ENCODE results near the gene OLFML1.

The OLFML1 gene

GRCh38 chr11:7520011-7520942 is 35.0 kb downstream of the OLFML1 start:
- Histone ChIP-seq H3K27me3 (ENCODE audit: control insufficient read depth in 1 of 2, insufficient read depth in 1 of 2, low read length in 2 of 2) (peaks cover 0 to 19% of the 10 kb centered on the region in 2 experiments), H3K36me3 (ENCODE audit: control insufficient read depth in 1 of 2, insufficient read depth in 2 of 2, low read depth in 1 of 2, low read length in 2 of 2) (no peaks in the 10 kb centered on the region), H2BK12ac (ENCODE audit: low read length in 2 of 2) (no peak overlapping the region), H3K18ac (ENCODE audit: low read depth in 1 of 2, low read length in 2 of 2) (peak overlapping the region in 1 of 2 experiments; percentile 4), H2AK5ac (ENCODE audit: low read length, severe bottlenecking) (no peak overlapping the region), H4K91ac (ENCODE audit: low read length) (no peak overlapping the region), H3K9me3 (ENCODE audit: control insufficient read depth, low read length) (no peaks in the 10 kb centered on the region), H4K8ac (ENCODE audit: low read length) (no peak overlapping the region), H3K4me1 (ENCODE audit: control insufficient read depth, insufficient read depth, low read depth, low read length) (no peaks in the 10 kb centered on the region), H3K79me1 (replicated peaks; ENCODE audit: low read length, poor library complexity, severe bottlenecking) (no peaks in the 10 kb centered on the region), H2BK5ac (ENCODE audit: low read depth, low read length, poor library complexity, severe bottlenecking) (no peak overlapping the region), H3K4me3 (ENCODE audit: insufficient read depth in 1 of 2, low read depth in 1 of 2, low read length in 2 of 2) (peak overlapping the region in 1 of 2 experiments; percentile 39), H3K23ac (ENCODE audit: low read length in 2 of 2) (no peak overlapping the region), H2BK15ac (ENCODE audit: low read depth, poor library complexity, severe bottlenecking) (no peak overlapping the region), H3K14ac (ENCODE audit: low read length in 2 of 2) (no peak overlapping the region), H2BK120ac (ENCODE audit: low read depth, low read length) (no peak overlapping the region), H3K27ac (ENCODE audit: low read length, poor library complexity, severe bottlenecking) (no peak overlapping the region), H3K4ac (ENCODE audit: low read depth in 1 of 2, low read length in 2 of 2) (no peak overlapping the region), H2AFZ (ENCODE audit: low read depth, low read length) (no peak overlapping the region), H3K9ac (ENCODE audit: low read length) (peak overlapping the region; percentile 65), H3K4me2 (ENCODE audit: low read length, poor library complexity, severe bottlenecking) (no peak overlapping the region)
- DNase-seq, result peak; percentile 4
- 69% methylated on average over 14 of the region's 18 CpGs for WGBS

- Histone ChIP-seq H3K4me3 (ENCODE audit: insufficient read depth in 1 of 2, low read depth in 1 of 2, low read length in 2 of 2) (peak overlapping the region in 1 of 2 experiments; percentile 39), H3K4me1 (ENCODE audit: control insufficient read depth, insufficient read depth, low read depth, low read length) (no peaks in the 10 kb centered on the region), H2BK120ac (ENCODE audit: low read depth, low read length) (no peak overlapping the region), H3K9me3 (ENCODE audit: control insufficient read depth, low read length) (no peaks in the 10 kb centered on the region), H2AFZ (ENCODE audit: low read depth, low read length) (no peak overlapping the region), H2BK5ac (ENCODE audit: low read depth, low read length, poor library complexity, severe bottlenecking) (no peak overlapping the region), H3K4ac (ENCODE audit: low read depth in 1 of 2, low read length in 2 of 2) (no peak overlapping the region), H3K79me1 (replicated peaks; ENCODE audit: low read length, poor library complexity, severe bottlenecking) (no peaks in the 10 kb centered on the region), H2AK5ac (ENCODE audit: low read length, severe bottlenecking) (no peak overlapping the region), H3K23ac (ENCODE audit: low read length in 2 of 2) (no peak overlapping the region), H3K9ac (ENCODE audit: low read length) (peak overlapping the region; percentile 65), H3K27ac (ENCODE audit: low read length, poor library complexity, severe bottlenecking) (no peak overlapping the region), H4K8ac (ENCODE audit: low read length) (no peak overlapping the region), H2BK12ac (ENCODE audit: low read length in 2 of 2) (no peak overlapping the region), H3K4me2 (ENCODE audit: low read length, poor library complexity, severe bottlenecking) (no peak overlapping the region), H2BK15ac (ENCODE audit: low read depth, poor library complexity, severe bottlenecking) (no peak overlapping the region), H3K14ac (ENCODE audit: low read length in 2 of 2) (no peak overlapping the region), H4K91ac (ENCODE audit: low read length) (no peak overlapping the region), H3K27me3 (ENCODE audit: control insufficient read depth in 1 of 2, insufficient read depth in 1 of 2, low read length in 2 of 2) (peaks cover 0 to 12% of the 10 kb centered on the region in 2 experiments), H3K36me3 (ENCODE audit: control insufficient read depth in 1 of 2, insufficient read depth in 2 of 2, low read depth in 1 of 2, low read length in 2 of 2) (no peaks in the 10 kb centered on the region), H3K18ac (ENCODE audit: low read depth in 1 of 2, low read length in 2 of 2) (no peak overlapping the region)
- WGBS, result 0% methylated on average over 1 of the region's 2 CpGs
- peak; percentile 5 for DNase-seq
These were observed 35.7 kb downstream of the OLFML1 start for GRCh38 chr11:7520981-7521487.

GRCh38 chr11:7522121-7522520 is 36.8 kb downstream of the OLFML1 start:
- Histone ChIP-seq H3K23ac (ENCODE audit: low read length in 2 of 2) (no peak overlapping the region), H2BK15ac (ENCODE audit: low read depth, poor library complexity, severe bottlenecking) (no peak overlapping the region), H3K79me1 (replicated peaks; ENCODE audit: low read length, poor library complexity, severe bottlenecking) (no peaks in the 10 kb centered on the region), H3K27ac (ENCODE audit: low read length, poor library complexity, severe bottlenecking) (no peak overlapping the region), H3K27me3 (ENCODE audit: control insufficient read depth in 1 of 2, insufficient read depth in 1 of 2, low read length in 2 of 2) (peaks cover 0 to 6% of the 10 kb centered on the region in 2 experiments), H4K91ac (ENCODE audit: low read length) (no peak overlapping the region), H4K8ac (ENCODE audit: low read length) (no peak overlapping the region), H3K4me1 (ENCODE audit: control insufficient read depth, insufficient read depth, low read depth, low read length) (no peaks in the 10 kb centered on the region), H3K14ac (ENCODE audit: low read length in 2 of 2) (no peak overlapping the region), H2BK12ac (ENCODE audit: low read length in 2 of 2) (no peak overlapping the region), H2AFZ (ENCODE audit: low read depth, low read length) (no peak overlapping the region), H3K4me3 (ENCODE audit: insufficient read depth in 1 of 2, low read depth in 1 of 2, low read length in 2 of 2) (no peak overlapping the region), H2AK5ac (ENCODE audit: low read length, severe bottlenecking) (no peak overlapping the region), H3K4ac (ENCODE audit: low read depth in 1 of 2, low read length in 2 of 2) (no peak overlapping the region), H3K36me3 (ENCODE audit: control insufficient read depth in 1 of 2, insufficient read depth in 2 of 2, low read depth in 1 of 2, low read length in 2 of 2) (no peaks in the 10 kb centered on the region), H3K9ac (ENCODE audit: low read length) (no peak overlapping the region), H2BK5ac (ENCODE audit: low read depth, low read length, poor library complexity, severe bottlenecking) (no peak overlapping the region), H2BK120ac (ENCODE audit: low read depth, low read length) (no peak overlapping the region), H3K4me2 (ENCODE audit: low read length, poor library complexity, severe bottlenecking) (no peak overlapping the region), H3K9me3 (ENCODE audit: control insufficient read depth, low read length) (no peaks in the 10 kb centered on the region), H3K18ac (ENCODE audit: low read depth in 1 of 2, low read length in 2 of 2) (no peak overlapping the region)
- WGBS, result 69% methylated on average over 4 of the region's 4 CpGs
- DNase-seq, result no peak

GRCh38 chr11:7522546-7522945 is 37.2 kb downstream of the OLFML1 start:
- no peak overlapping the region for H4K8ac ChIP-seq (ENCODE audit: low read length)
- no peak overlapping the region for H3K4ac ChIP-seq (ENCODE audit: low read depth in 1 of 2, low read length in 2 of 2)
- H3K4me1 ChIP-seq (ENCODE audit: control insufficient read depth, insufficient read depth, low read depth, low read length), result no peaks in the 10 kb centered on the region
- no peak overlapping the region for H2BK5ac ChIP-seq (ENCODE audit: low read depth, low read length, poor library complexity, severe bottlenecking)
- H3K27me3 ChIP-seq (ENCODE audit: control insufficient read depth in 1 of 2, insufficient read depth in 1 of 2, low read length in 2 of 2), result peaks cover 0 to 6% of the 10 kb centered on the region in 2 experiments
- WGBS, result 66% methylated on average over 2 of the region's 4 CpGs
- H2BK120ac ChIP-seq (ENCODE audit: low read depth, low read length), result no peak overlapping the region
- no peaks in the 10 kb centered on the region for H3K79me1 ChIP-seq (replicated peaks; ENCODE audit: low read length, poor library complexity, severe bottlenecking)
- no peak overlapping the region for H2AK5ac ChIP-seq (ENCODE audit: low read length, severe bottlenecking)
- H3K18ac ChIP-seq (ENCODE audit: low read depth in 1 of 2, low read length in 2 of 2), result no peak overlapping the region
- H2BK12ac ChIP-seq (ENCODE audit: low read length in 2 of 2), result no peak overlapping the region
- H4K91ac ChIP-seq (ENCODE audit: low read length), result no peak overlapping the region
- H3K14ac ChIP-seq (ENCODE audit: low read length in 2 of 2), result no peak overlapping the region
- H2AFZ ChIP-seq (ENCODE audit: low read depth, low read length), result no peak overlapping the region
- no peaks in the 10 kb centered on the region for H3K36me3 ChIP-seq (ENCODE audit: control insufficient read depth in 1 of 2, insufficient read depth in 2 of 2, low read depth in 1 of 2, low read length in 2 of 2)
- no peaks in the 10 kb centered on the region for H3K9me3 ChIP-seq (ENCODE audit: control insufficient read depth, low read length)
- H3K27ac ChIP-seq (ENCODE audit: low read length, poor library complexity, severe bottlenecking), result no peak overlapping the region
- no peak overlapping the region for H2BK15ac ChIP-seq (ENCODE audit: low read depth, poor library complexity, severe bottlenecking)
- H3K23ac ChIP-seq (ENCODE audit: low read length in 2 of 2), result no peak overlapping the region
- H3K9ac ChIP-seq (ENCODE audit: low read length), result no peak overlapping the region
- no peak for DNase-seq
- H3K4me3 ChIP-seq (ENCODE audit: insufficient read depth in 1 of 2, low read depth in 1 of 2, low read length in 2 of 2), result no peak overlapping the region
- no peak overlapping the region for H3K4me2 ChIP-seq (ENCODE audit: low read length, poor library complexity, severe bottlenecking)

All from mesenchymal stem cell (in vitro differentiated cells and primary cell).